OCI-LY3 (cell line): ENCODE measurements around the gene LDB3.
"Not testable (repeated sequence)": the region's sequence is repeated elsewhere in the genome, so short reads cannot be mapped to it uniquely, and the experiment has no call there.

Experiments used
- H2AFZ ChIP-seq: fragments of 200-600, 300-600 bp; shearing (Covaris generic); 2 replicates; pipeline ENCODE4 v1.6.0; 2014; ENCODE audit warnings: antibody characterized with exemption, low read depth, low read length
- H3K27ac ChIP-seq: fragments of 200-600, 300-600 bp; sonication (generic); 2 replicates; pipeline ENCODE4 v1.5.1; 2014; ENCODE audit warnings: mild to moderate bottlenecking, low read length, moderate library complexity, mixed read lengths
- H3K27me3 ChIP-seq: fragments of 200-600, 300-600 bp; sonication (generic); 2 replicates; pipeline ENCODE4 v1.6.1; 2014; ENCODE audit warnings: low read depth, low read length, mixed read lengths
- H3K36me3 ChIP-seq: fragments of 200-600, 300-600 bp; sonication (generic); replicated peaks from 2 replicates; pipeline ENCODE3; 2014; ENCODE audit warnings: low read depth, low read length, mixed read lengths
- H3K4me1 ChIP-seq: fragments of 300-600, 200-600 bp; sonication (generic); 2 replicates; pipeline ENCODE4 v1.6.1; 2014; ENCODE audit warnings: low read length, mixed read lengths
- H3K4me2 ChIP-seq: fragments of 200-600, 300-600 bp; sonication (generic); 2 replicates; pipeline ENCODE4 v1.6.1; 2014; ENCODE audit warnings: low read length, mixed read lengths
- H3K4me3 ChIP-seq: fragments of 300-600, 200-600 bp; sonication (generic); 2 replicates; pipeline ENCODE4 v1.5.1; 2014; ENCODE audit warnings: antibody characterized with exemption, mild to moderate bottlenecking, low read length, moderate library complexity
- H3K79me2 ChIP-seq: fragments of 300-600, 200-600 bp; shearing (Covaris generic); 2 replicates; pipeline ENCODE4 v1.6.1; 2014; ENCODE audit warnings: mild to moderate bottlenecking, low read length, mixed read lengths
- H3K9ac ChIP-seq: fragments of 300-600, 200-600 bp; shearing (Covaris generic); 2 replicates; pipeline ENCODE4 v1.6.0; 2014; ENCODE audit warnings: mild to moderate bottlenecking, low read length, moderate library complexity
- H3K9me3 ChIP-seq: fragments of 200-600, 300-600 bp; shearing (Covaris generic); 2 replicates; pipeline ENCODE4 v1.6.1; 2014; ENCODE audit warnings: low read length, mixed read lengths; ENCODE audit not compliant: insufficient read depth
- H4K20me1 ChIP-seq: fragments of 200-600, 300-600 bp; sonication (generic); 2 replicates; pipeline ENCODE4 v1.6.1; 2016; ENCODE audit warnings: low read length, mixed read lengths; ENCODE audit not compliant: insufficient read depth
- CTCF ChIP-seq: fragments of 200-600, 300-600 bp; sonication (generic); IDR thresholded peaks from 2 replicates; pipeline ENCODE4 v1.5.1; 2014; ENCODE audit warnings: antibody characterized with exemption, low read length, low read depth
- EZH2phosphoT487 ChIP-seq: fragments of 200-600 bp; shearing (Covaris generic); IDR thresholded peaks from 2 replicates; pipeline ENCODE4 v1.6.1; 2018; ENCODE audit warnings: antibody characterized with exemption, mixed run types, low read depth

Gene LDB3

GRCh38 chr10:86733260-86733671 lies 65.0 kb downstream of the LDB3 start:
- H3K27ac ChIP-seq: no peak overlapping the region
- no peak overlapping the region for H3K4me2 ChIP-seq
- peaks cover 8% of the 10 kb centered on the region; the same call in 1 of the 2 replicates for H3K4me1 ChIP-seq
- no peaks in the 10 kb centered on the region for H3K79me2 ChIP-seq
- H3K36me3 ChIP-seq: no peaks in the 10 kb centered on the region
- no peak overlapping the region for H3K4me3 ChIP-seq
- TF ChIP-seq CTCF (no peak), EZH2phosphoT487 (no peak)
- no peaks in the 10 kb centered on the region for H3K9me3 ChIP-seq
- no peaks in the 10 kb centered on the region for H4K20me1 ChIP-seq
- H3K9ac ChIP-seq: no peak overlapping the region
- no peaks in the 10 kb centered on the region for H3K27me3 ChIP-seq
- no peak overlapping the region for H2AFZ ChIP-seq

- H3K4me2 ChIP-seq: peak overlapping the region; percentile 9; the same call in 1 of the 2 replicates
- no peaks in the 10 kb centered on the region for H3K36me3 ChIP-seq
- no peak overlapping the region for H3K27ac ChIP-seq
- TF ChIP-seq EZH2phosphoT487 (no peak), CTCF (no peak)
- H4K20me1 ChIP-seq: no peaks in the 10 kb centered on the region
- no peak overlapping the region for H2AFZ ChIP-seq
- H3K79me2 ChIP-seq: no peaks in the 10 kb centered on the region
- H3K9ac ChIP-seq: no peak overlapping the region
- no peaks in the 10 kb centered on the region for H3K9me3 ChIP-seq
- H3K27me3 ChIP-seq: no peaks in the 10 kb centered on the region
- H3K4me3 ChIP-seq: no peak overlapping the region
- H3K4me1 ChIP-seq: peaks cover 8% of the 10 kb centered on the region; the same call in 1 of the 2 replicates
These were observed 66.1 kb downstream of the LDB3 start for GRCh38 chr10:86734207-86734988.

DNA sequence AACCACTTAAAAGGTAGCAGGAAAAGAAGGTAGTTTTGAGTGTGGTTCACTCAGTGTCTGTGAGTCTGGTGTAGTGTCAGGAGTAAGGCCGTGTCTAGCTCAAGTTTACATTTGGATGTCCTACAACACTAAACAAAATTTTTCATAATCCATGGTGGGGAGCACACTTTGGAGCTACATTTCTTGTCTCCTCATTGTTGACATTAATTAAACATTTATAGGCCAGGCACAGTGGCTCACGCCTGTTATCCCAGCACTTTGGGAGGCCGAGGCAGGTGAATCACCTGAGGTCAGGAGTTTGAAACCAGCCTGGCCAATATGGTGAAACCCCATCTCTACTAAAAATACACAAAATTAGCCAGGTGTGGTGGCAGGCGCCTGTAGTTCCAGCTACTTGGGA lies 67.0 kb downstream of the LDB3 start:
- not testable (repeated sequence) for H3K27ac ChIP-seq, H3K27me3 ChIP-seq, H3K4me3 ChIP-seq, H3K9ac ChIP-seq, H3K9me3 ChIP-seq, H3K4me2 ChIP-seq, H3K79me2 ChIP-seq, H4K20me1 ChIP-seq, H3K36me3 ChIP-seq, H3K4me1 ChIP-seq, H2AFZ ChIP-seq

DNA sequence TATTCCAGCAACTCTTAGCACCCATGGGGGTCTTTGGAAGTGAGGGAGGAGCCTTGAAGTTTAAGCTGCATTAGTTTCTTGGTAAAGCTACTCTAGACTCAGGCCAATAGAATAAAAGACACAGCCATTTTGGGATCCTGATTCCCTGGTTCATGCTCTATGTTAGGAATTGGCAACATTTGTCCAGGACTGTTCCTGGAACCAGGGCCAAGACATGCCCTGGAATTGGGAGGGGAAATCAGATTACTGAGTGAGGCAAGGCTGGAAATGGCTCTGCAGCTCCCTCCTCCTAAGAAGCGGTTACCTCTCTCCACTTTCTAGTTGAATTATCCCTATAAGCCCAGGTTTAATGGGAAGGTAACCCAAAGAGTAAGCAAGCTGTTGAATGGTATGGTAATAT lies 73.9 kb downstream of the LDB3 start:
- no peak overlapping the region for H3K27ac ChIP-seq
- H3K4me2 ChIP-seq: no peak overlapping the region
- H3K79me2 ChIP-seq: no peaks in the 10 kb centered on the region
- H3K9me3 ChIP-seq: no peaks in the 10 kb centered on the region
- H3K4me1 ChIP-seq: no peaks in the 10 kb centered on the region
- no peaks in the 10 kb centered on the region for H3K36me3 ChIP-seq
- no peak overlapping the region for H2AFZ ChIP-seq
- H4K20me1 ChIP-seq: no peaks in the 10 kb centered on the region
- no peak overlapping the region for H3K9ac ChIP-seq
- no peaks in the 10 kb centered on the region for H3K27me3 ChIP-seq
- no peak overlapping the region for H3K4me3 ChIP-seq
- TF ChIP-seq CTCF (no peak), EZH2phosphoT487 (no peak)
